Neural cell (in vitro differentiated cells): ENCODE data around the gene MPI.
"Not testable (repeated sequence)": the region's sequence is repeated elsewhere in the genome, so short reads cannot be mapped to it uniquely, and the experiment has no call there.

ENCODE experiments used
- POLR2AphosphoS5 ChIP-seq: IDR thresholded peaks from 2 replicates; pipeline ENCODE4 v1.6.1; 2012
- TAF1 ChIP-seq: IDR thresholded peaks from 2 replicates; pipeline ENCODE4 v1.6.1; 2012; ENCODE audit warnings: low read depth
- TF ChIP-seq, protein P1 (sequence below): fragments of 450-650 bp; IDR thresholded peaks from 2 replicates; pipeline ENCODE4 v1.5.1; 2014; ENCODE audit warnings: antibody characterized with exemption, mild to moderate bottlenecking, moderate library complexity; ENCODE audit not compliant: poor library complexity, severe bottlenecking

DNA sequence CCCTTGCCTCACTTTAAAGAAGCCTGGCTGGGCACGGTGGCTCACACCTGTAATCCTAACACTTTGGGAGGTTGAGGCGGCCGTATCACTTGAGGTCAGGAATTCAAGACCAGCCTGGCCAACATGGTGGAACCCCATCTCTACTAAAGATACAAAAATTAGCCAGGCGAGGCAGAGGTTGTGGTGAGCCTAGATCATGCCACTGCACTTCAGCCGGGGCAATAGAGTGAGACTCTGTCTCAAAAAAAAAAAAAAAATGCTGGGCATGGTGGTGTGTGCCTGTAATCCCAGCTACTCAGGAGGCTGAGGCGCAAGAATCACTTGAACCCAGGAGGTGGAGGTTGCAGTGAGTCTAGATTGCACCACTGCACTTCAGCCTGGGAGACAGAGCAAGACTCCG, 4.5 kb downstream of the MPI start:
- not testable (repeated sequence) for TF ChIP-seq TAF1, POLR2AphosphoS5
- TF ChIP-seq, protein P1, sequence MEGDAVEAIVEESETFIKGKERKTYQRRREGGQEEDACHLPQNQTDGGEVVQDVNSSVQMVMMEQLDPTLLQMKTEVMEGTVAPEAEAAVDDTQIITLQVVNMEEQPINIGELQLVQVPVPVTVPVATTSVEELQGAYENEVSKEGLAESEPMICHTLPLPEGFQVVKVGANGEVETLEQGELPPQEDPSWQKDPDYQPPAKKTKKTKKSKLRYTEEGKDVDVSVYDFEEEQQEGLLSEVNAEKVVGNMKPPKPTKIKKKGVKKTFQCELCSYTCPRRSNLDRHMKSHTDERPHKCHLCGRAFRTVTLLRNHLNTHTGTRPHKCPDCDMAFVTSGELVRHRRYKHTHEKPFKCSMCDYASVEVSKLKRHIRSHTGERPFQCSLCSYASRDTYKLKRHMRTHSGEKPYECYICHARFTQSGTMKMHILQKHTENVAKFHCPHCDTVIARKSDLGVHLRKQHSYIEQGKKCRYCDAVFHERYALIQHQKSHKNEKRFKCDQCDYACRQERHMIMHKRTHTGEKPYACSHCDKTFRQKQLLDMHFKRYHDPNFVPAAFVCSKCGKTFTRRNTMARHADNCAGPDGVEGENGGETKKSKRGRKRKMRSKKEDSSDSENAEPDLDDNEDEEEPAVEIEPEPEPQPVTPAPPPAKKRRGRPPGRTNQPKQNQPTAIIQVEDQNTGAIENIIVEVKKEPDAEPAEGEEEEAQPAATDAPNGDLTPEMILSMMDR = not testable (repeated sequence)
